ENCODE data around the gene RNASEH2A. TPM values are rescaled to one million over a fixed set of nuclear protein-coding genes. Genes with fewer than 3 reads are reported as not detected.

The RNASEH2A gene
- total and polyA plus RNA-seq, 2 of the 13 experiments (the other 11 are each of a cell fraction or from before 2014, with no cell fraction given) = 25.1 to 35.8 TPM

- Histone ChIP-seq H3K4me3 (replicated peaks in 1 of 3; ENCODE audit: insufficient read depth in 1 of 3, low read depth in 2 of 3, low read length in 3 of 3) (peak within 1 kb of the TSS; percentile 49 to 75 (median 70); a peak in 5 of 6 replicates), H3K27ac (ENCODE audit: extremely low read length, insufficient read depth, low read length) (no peak within 1 kb of the TSS), H4K20me1 (ENCODE audit: insufficient read depth, low read length) (no peaks in the 10 kb centered on the region), H2AFZ (ENCODE audit: low read length) (no peak within 1 kb of the TSS), H3K9me3 (ENCODE audit: low read length) (no peaks in the 10 kb centered on the region), H3K9ac (ENCODE audit: insufficient read depth, low read depth, low read length) (peak within 1 kb of the TSS; percentile 54; the same call in 1 of the 2 replicates), H3K36me3 (replicated peaks in 1 of 2; ENCODE audit: control insufficient read depth in 1 of 2, insufficient read depth in 2 of 2, low read length in 2 of 2) (no peaks in the 10 kb centered on the region), H3K79me2 (ENCODE audit: insufficient read depth, low read length) (no peaks in the 10 kb centered on the region), H3K27me3 (ENCODE audit: control insufficient read depth in 1 of 2, insufficient read depth in 2 of 2, low read length in 2 of 2) (peaks cover 0 to 15% of the 10 kb centered on the region in 2 experiments; a peak in 2 of 5 replicates), H3K4me1 (ENCODE audit: insufficient read depth, low read length) (peaks cover 43% of the 10 kb centered on the region), H3K4me2 (ENCODE audit: low read depth, low read length) (peak within 1 kb of the TSS; percentile 84)
- no TSS peak for BruUV-seq (replicated peaks)
- DNase-seq (ENCODE audit: low spot score) = no peak
- 4% methylated on average over 32 of the region's 69 CpGs for WGBS (ENCODE audit: low lambda C conversion rate)
- POLR2A ChIA-PET = no interaction called here
- intact Hi-C loops (cut with micrococcal nuclease; ENCODE audit: unreplicated experiment) = no loop called here
- peak; percentile 66 for ATAC-seq
- no peak for FAIRE-seq
- CTCF ChIA-PET (ENCODE audit: low intra/inter-chr PET ratio, low total read pairs) = interaction anchor here (0.8 to 1.1 kb wide), 2 partner anchors 9 to 12 kb away, joined by 3 read pairs; no protein-coding TSS in a partner anchor
- in situ Hi-C loops (cut with HindIII; ENCODE audit: extremely low pct_ligation_motif_present, low pct_unique_long_range_greater_than_20kb) = loop anchor here (5.0 kb wide), 1 partner anchor 66 kb away; no protein-coding TSS in a partner anchor
- TF ChIP-seq ZSCAN25 (CRISPR knock-in tag; IDR thresholded peaks at IDR 0.05) = peak; percentile 90; the same call in 1 of the 2 replicates
- TF ChIP-seq ZBTB26 (CRISPR knock-in tag; IDR thresholded peaks at IDR 0.05; ENCODE audit: borderline replicate concordance) = no peak
- TF ChIP-seq CTCF (CRISPR knock-in tag; IDR thresholded peaks at IDR 0.05) = peak; percentile 56; the same call in 1 of the 2 replicates
- TF ChIP-seq MXI1 (IDR thresholded peaks at IDR 0.05; ENCODE audit: borderline replicate concordance, low read depth, low read length) = peak; percentile 26; the same call in 1 of the 3 replicates
- TF ChIP-seq NONO (IDR thresholded peaks at IDR 0.05) = no peak
- TF ChIP-seq NONO (CRISPR knock-in tag; conservative IDR thresholded peaks at IDR 0.05) = no peak
- TF ChIP-seq ZNF629 (CRISPR knock-in tag; conservative IDR thresholded peaks at IDR 0.05) = no peak
- TF ChIP-seq ZNF296 (CRISPR knock-in tag; conservative IDR thresholded peaks at IDR 0.05) = no peak
- TF ChIP-seq RFX1 (IDR thresholded peaks at IDR 0.05) = no peak
- TF ChIP-seq PATZ1 (CRISPR knock-in tag; IDR thresholded peaks at IDR 0.05) = peak; percentile 93
- TF ChIP-seq ZMYM3 (CRISPR knock-in tag; IDR thresholded peaks at IDR 0.05) = peak; percentile 14; the same call in 1 of the 2 replicates
- peak; percentile 57 for TF ChIP-seq HNRNPLL (IDR thresholded peaks at IDR 0.05; ENCODE audit: low read depth, low read length, poor library complexity, severe bottlenecking)
- TF ChIP-seq MAX (IDR thresholded peaks at IDR 0.05) = peak; percentile 44; the same call in 1 of the 2 replicates
- 0 out of 2 replicates have a peak, but pooled peaks have one; percentile 28 for TF ChIP-seq PHF8 (CRISPR knock-in tag; IDR thresholded peaks at IDR 0.05)
- TF ChIP-seq ZNF777 (CRISPR knock-in tag; IDR thresholded peaks at IDR 0.05) = peak; percentile 72; the same call in 1 of the 2 replicates
- 0 out of 2 replicates have a peak, but pooled peaks have one; percentile 36 for TF ChIP-seq ZXDC (CRISPR knock-in tag; IDR thresholded peaks at IDR 0.05)
Measured at GRCh38 chr19:12838182-12838885, 31.9 kb downstream of the RNASEH2A start, which contains the start of gene MAST1. Gene MAST1, plus strand, starts transcription at chr19:12838515. Its CDS starts 58 bp downstream, at chr19:12838573.
